Neural progenitor cell (in vitro differentiated cells): Measurements from ENCODE around the gene TMEM119.

Experiments used
- CTCF ChIP-seq: fragments of 200-600 bp; sonication (generic); IDR thresholded peaks from 2 replicates; pipeline ENCODE4 v1.5.1; 2017; ENCODE audit warnings: antibody characterized with exemption, mild to moderate bottlenecking
- EZH2 ChIP-seq: fragments of 200-600 bp; sonication (generic); IDR thresholded peaks from 2 replicates; pipeline ENCODE4 v1.6.1; 2017; ENCODE audit warnings: antibody characterized with exemption, mild to moderate bottlenecking, moderate library complexity

GRCh38 chr12:108630481-108631207 lies 32.8 kb upstream of the TMEM119 start:
- TF ChIP-seq CTCF (no peak), EZH2 (no peak)
